Parathyroid adenoma (tissue), 2 donors: Measurements from ENCODE around the gene EMP2.

Experiments used
- H2AFZ ChIP-seq: fragments of 300-600 bp; sonication (generic); one replicate; pipeline ENCODE4 v1.7.0; 2017; ENCODE audit warnings: antibody characterized with exemption, mild to moderate bottlenecking
- H3K27ac ChIP-seq: fragments of 300-600 bp; sonication (generic); one replicate; pipeline ENCODE4 v1.7.0; 2017
- H3K27me3 ChIP-seq: fragments of 300-600 bp; sonication (generic); one replicate; pipeline ENCODE4 v1.7.0; 2017; ENCODE audit warnings: low read length; ENCODE audit not compliant: control insufficient read depth, insufficient read depth
- H3K36me3 ChIP-seq: fragments of 300-600 bp; sonication (generic); one replicate; pipeline ENCODE4 v1.7.0; 2017; ENCODE audit warnings: low read length; ENCODE audit not compliant: control insufficient read depth, insufficient read depth
- H3K4me1 ChIP-seq: fragments of 300-600 bp; sonication (generic); one replicate; pipeline ENCODE4 v1.7.0; 2017; ENCODE audit warnings: control low read depth
- H3K4me2 ChIP-seq: fragments of 300-600 bp; sonication (generic); one replicate; pipeline ENCODE4 v1.7.0; 2017; ENCODE audit warnings: low read length
- H3K4me3 ChIP-seq: fragments of 300-600 bp; sonication (generic); one replicate; pipeline ENCODE4 v1.7.0; 2017; ENCODE audit warnings: low read depth, low read length
- H3K79me2 ChIP-seq: fragments of 300-600 bp; sonication (generic); one replicate; pipeline ENCODE4 v1.7.0; 2017; ENCODE audit warnings: control low read depth
- H3K9ac ChIP-seq: fragments of 300-600 bp; sonication (generic); one replicate; pipeline ENCODE4 v1.7.0; 2017; ENCODE audit warnings: mild to moderate bottlenecking
- H3K9me3 ChIP-seq: fragments of 300-600 bp; sonication (generic); one replicate; pipeline ENCODE4 v1.7.0; 2017; ENCODE audit warnings: low read length; ENCODE audit not compliant: control insufficient read depth
- TF ChIP-seq, protein P1 (sequence below): fragments of 300-600 bp; sonication (generic); IDR thresholded peaks from one replicate; pipeline ENCODE4 v1.7.0; 2017; ENCODE audit warnings: antibody characterized with exemption, mild to moderate bottlenecking
- donor health status: primary hyperparathyroidism.

EMP2 gene

DNA sequence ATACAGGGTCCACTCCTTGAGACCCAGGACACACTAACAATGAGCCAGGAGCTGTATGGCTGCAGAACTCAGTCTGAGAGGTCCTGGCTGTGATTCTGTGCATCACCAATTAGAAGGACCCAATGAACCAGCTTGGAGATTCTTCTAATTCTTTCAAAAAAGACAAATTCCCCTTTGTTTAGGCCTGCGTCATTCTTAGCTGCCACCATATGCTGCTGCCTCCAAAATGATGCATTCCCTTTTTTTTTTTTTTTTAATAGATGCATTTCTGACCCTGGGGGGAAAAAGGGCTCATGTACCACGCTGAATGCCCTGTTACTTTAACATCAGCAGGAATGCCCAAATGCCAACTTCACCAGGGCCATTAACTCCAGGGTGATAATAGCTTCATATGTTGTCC, 28.5 kb downstream of the EMP2 start:
- Histone ChIP-seq H3K27ac (no peak overlapping the region), H3K27me3 (no peaks in the 10 kb centered on the region), H3K36me3 (no peaks in the 10 kb centered on the region), H3K4me2 (no peak overlapping the region), H3K4me1 (no peaks in the 10 kb centered on the region), H2AFZ (no peak overlapping the region), H3K4me3 (no peak overlapping the region), H3K9me3 (no peaks in the 10 kb centered on the region), H3K9ac (no peak overlapping the region), H3K79me2 (peaks cover 16% of the 10 kb centered on the region)
- TF ChIP-seq, protein P1, sequence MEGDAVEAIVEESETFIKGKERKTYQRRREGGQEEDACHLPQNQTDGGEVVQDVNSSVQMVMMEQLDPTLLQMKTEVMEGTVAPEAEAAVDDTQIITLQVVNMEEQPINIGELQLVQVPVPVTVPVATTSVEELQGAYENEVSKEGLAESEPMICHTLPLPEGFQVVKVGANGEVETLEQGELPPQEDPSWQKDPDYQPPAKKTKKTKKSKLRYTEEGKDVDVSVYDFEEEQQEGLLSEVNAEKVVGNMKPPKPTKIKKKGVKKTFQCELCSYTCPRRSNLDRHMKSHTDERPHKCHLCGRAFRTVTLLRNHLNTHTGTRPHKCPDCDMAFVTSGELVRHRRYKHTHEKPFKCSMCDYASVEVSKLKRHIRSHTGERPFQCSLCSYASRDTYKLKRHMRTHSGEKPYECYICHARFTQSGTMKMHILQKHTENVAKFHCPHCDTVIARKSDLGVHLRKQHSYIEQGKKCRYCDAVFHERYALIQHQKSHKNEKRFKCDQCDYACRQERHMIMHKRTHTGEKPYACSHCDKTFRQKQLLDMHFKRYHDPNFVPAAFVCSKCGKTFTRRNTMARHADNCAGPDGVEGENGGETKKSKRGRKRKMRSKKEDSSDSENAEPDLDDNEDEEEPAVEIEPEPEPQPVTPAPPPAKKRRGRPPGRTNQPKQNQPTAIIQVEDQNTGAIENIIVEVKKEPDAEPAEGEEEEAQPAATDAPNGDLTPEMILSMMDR = no peak

DNA sequence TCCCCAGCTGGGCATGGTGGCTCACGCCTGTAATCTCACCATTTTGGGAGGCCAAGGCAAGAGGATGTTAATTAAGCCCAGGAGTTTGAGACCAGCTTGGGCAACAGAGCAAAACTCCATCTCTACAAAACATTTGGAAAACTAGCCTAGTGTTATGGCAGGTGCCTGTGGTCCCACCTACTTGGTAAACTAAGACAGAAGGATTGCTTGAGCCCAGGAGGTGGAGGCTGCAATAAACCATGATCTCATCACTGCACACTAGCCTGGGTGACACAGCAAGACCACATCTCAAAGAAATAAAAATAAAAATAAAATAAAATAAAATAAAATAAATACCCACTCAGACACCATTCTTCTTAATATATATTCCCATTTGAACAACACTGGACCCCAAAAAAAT, 32.0 kb downstream of the EMP2 start:
- Histone ChIP-seq H3K27me3 (no peaks in the 10 kb centered on the region), H3K4me3 (no peak overlapping the region), H3K4me2 (no peak overlapping the region), H3K36me3 (no peaks in the 10 kb centered on the region), H3K9ac (no peak overlapping the region), H3K9me3 (no peaks in the 10 kb centered on the region), H2AFZ (no peak overlapping the region), H3K4me1 (no peaks in the 10 kb centered on the region), H3K27ac (no peak overlapping the region), H3K79me2 (peaks cover 13% of the 10 kb centered on the region)
- TF ChIP-seq, protein P1 = no peak

DNA sequence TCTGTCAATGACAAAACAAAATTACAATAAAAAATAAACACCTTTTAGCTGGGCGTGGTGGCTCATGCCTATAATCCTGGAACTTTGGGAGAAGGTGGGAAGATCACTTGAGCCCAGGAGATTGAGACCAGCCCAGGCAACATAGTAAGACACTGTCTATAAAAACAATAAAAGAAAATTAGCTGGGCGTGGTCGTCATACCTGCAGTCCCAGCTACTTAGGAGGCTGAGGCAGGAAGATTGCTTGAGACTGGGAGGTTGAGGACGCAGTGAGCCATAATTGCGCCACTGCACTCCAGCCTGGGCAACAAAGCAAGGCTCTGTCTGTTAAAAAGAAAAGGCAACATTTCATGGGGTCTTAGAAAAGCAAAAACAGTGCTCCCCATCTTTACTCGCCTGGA, 32.7 kb downstream of the EMP2 start:
- Histone ChIP-seq H3K27ac (no peak overlapping the region), H3K4me2 (no peak overlapping the region)

DNA sequence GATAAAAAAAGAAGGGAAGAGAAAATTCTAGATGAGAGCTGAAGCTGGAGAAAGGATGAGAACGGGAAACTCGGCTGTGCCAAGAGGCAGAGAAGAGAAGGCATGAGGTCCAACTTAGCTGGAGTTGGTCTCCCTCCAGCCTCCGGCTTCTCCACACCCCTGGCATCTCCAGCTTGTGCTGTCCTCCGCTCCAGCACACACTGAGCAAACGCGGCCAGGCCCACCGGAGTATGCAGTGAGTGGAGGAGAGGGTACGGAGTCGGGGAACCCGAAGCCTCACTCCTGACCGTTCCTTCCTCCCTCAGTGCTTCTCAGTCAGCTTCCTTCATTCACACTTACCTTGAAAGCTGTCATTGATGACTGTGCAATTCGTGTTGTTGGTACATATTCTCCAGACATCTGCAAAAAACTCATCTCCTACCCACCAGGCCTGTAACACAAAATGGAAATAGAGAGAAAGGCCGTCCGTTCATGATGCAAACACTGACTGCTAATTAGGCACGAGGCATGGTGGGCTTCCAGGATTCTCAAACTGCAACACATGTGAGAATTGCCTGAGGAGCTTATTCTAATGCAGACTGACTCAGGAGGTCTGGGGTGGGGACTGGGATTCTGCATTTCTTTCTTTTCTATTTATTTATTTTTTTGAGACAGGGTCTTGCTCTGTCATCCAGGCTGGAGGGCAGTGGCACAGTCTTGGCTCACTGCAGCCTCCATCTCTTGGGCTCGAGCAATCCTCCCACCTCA, 37.0 kb downstream of the EMP2 start:
- no peaks in the 10 kb centered on the region for H3K4me1 ChIP-seq
- no peak overlapping the region for H3K4me2 ChIP-seq
- H3K9ac ChIP-seq = no peak overlapping the region
- H3K9me3 ChIP-seq = no peaks in the 10 kb centered on the region
- H3K79me2 ChIP-seq = peaks cover 11% of the 10 kb centered on the region
- H3K36me3 ChIP-seq = no peaks in the 10 kb centered on the region
- H3K27me3 ChIP-seq = no peaks in the 10 kb centered on the region
- no peak overlapping the region for H3K27ac ChIP-seq
- TF ChIP-seq, protein P1 = no peak
- no peak overlapping the region for H3K4me3 ChIP-seq
- no peak overlapping the region for H2AFZ ChIP-seq

More for the DNA sequence above, 32.7 kb downstream of the EMP2 start:
- Histone ChIP-seq H3K36me3 (no peaks in the 10 kb centered on the region), H2AFZ (no peak overlapping the region), H3K9me3 (no peaks in the 10 kb centered on the region), H3K79me2 (peaks cover 13% of the 10 kb centered on the region), H3K4me3 (no peak overlapping the region), H3K4me1 (no peaks in the 10 kb centered on the region), H3K27me3 (no peaks in the 10 kb centered on the region), H3K9ac (no peak overlapping the region)
- TF ChIP-seq, protein P1 = no peak

DNA sequence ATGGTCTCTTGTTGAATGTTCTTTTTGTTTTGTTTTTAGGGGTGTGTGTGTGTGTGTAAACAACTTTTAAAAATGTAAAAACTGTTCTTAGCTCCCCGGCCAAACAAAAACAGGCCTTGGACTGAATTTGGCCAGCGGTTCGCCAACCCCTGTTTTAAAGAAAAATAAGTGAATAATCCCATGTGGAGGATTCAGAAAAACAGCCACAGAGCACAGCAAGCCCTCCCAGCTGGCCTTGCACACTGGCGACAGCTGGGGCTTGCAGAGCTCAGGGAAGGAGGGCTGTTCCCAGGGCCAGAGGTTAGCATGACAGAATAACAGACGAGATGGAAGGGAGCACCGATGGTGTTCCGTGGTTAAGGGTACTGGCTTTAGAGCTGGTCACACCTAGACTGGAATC, 39.0 kb downstream of the EMP2 start:
- TF ChIP-seq, protein P1 = no peak
- no peaks in the 10 kb centered on the region for H3K9me3 ChIP-seq
- H2AFZ ChIP-seq = no peak overlapping the region
- no peaks in the 10 kb centered on the region for H3K36me3 ChIP-seq
- H3K4me3 ChIP-seq = no peak overlapping the region
- no peak overlapping the region for H3K27ac ChIP-seq
- H3K4me1 ChIP-seq = no peaks in the 10 kb centered on the region
- peaks cover 10% of the 10 kb centered on the region for H3K79me2 ChIP-seq
- H3K27me3 ChIP-seq = no peaks in the 10 kb centered on the region
- no peak overlapping the region for H3K9ac ChIP-seq
- H3K4me2 ChIP-seq = no peak overlapping the region
